ENCODE data around the gene SIGLEC7.

DNA sequence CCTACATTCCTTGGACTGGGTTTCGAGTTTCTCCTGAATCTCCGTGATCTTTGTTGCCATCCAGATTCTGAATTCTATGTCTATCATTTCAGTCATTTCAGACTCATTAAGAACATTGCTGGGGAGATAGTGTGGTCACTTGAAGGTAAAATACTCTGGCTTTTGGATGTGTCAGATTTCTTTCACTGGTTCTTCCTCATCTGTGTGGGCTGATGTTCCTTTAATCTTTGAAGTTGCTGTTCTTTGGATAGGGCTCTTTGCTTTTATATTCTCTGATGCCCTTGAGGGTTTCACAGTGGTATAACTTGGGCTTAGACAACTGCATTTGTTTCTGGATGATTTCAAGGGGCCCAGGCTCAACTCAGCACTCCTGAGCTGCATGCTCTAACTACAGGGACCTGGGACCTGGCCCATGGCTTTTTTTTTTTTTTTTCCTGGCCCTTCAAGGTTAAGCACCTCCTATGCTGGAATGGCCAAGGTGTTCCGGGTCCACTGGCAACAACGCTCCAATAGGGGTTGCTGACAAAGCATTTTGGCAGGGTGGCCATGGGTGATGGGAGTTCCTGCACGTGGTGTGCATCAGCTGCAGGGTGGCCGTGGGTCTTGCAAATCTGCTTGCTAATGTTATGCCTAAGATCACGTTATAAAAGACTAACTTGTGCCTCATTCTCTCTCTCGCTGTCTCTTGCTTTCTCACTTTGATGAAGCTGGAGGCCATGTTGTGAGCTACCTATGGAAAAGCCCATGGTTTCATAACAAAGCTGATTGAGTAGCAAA, 5.9 kb upstream of the SIGLEC7 start:
- TF ChIP-seq, protein P1, sequence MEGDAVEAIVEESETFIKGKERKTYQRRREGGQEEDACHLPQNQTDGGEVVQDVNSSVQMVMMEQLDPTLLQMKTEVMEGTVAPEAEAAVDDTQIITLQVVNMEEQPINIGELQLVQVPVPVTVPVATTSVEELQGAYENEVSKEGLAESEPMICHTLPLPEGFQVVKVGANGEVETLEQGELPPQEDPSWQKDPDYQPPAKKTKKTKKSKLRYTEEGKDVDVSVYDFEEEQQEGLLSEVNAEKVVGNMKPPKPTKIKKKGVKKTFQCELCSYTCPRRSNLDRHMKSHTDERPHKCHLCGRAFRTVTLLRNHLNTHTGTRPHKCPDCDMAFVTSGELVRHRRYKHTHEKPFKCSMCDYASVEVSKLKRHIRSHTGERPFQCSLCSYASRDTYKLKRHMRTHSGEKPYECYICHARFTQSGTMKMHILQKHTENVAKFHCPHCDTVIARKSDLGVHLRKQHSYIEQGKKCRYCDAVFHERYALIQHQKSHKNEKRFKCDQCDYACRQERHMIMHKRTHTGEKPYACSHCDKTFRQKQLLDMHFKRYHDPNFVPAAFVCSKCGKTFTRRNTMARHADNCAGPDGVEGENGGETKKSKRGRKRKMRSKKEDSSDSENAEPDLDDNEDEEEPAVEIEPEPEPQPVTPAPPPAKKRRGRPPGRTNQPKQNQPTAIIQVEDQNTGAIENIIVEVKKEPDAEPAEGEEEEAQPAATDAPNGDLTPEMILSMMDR (IDR thresholded peaks at IDR 0.05) = no peak
- no peak for TF ChIP-seq POLR2A (IDR thresholded peaks at IDR 0.05)
